Activated gamma-delta T cell treated with anti-CD3 and anti-CD28 coated beads, Interleukin-2, amount 50 U/mL, for 16 hours (primary cell): ENCODE results near the gene LNX2.
A peak's percentile ranks its signal among the peaks of the same experiment; 100 is the strongest.

ENCODE experiments used
- DNase-seq: peaks from one replicate; pipeline ENCODE4 v3.0.0-alpha.2; 2020; ENCODE audit warnings: low read depth

The LNX2 gene

GRCh38 chr13:27559719-27560118, 60.6 kb downstream of the LNX2 start:
- no peak for DNase-seq

- no peak for DNase-seq
Observed at GRCh38 chr13:27556109-27556508, 64.2 kb downstream of the LNX2 start.

- no peak for DNase-seq
Observed at GRCh38 chr13:27551562-27551961, 68.8 kb downstream of the LNX2 start.

- DNase-seq = no peak
Observed at GRCh38 chr13:27549406-27549981, 70.8 kb downstream of the LNX2 start.

GRCh38 chr13:27542220-27542619, 78.1 kb downstream of the LNX2 start:
- DNase-seq = no peak

GRCh38 chr13:27541386-27541785, 78.9 kb downstream of the LNX2 start:
- no peak for DNase-seq

- no peak for DNase-seq
Observed at GRCh38 chr13:27536361-27537101, 83.8 kb downstream of the LNX2 start.

- DNase-seq = no peak
Observed at GRCh38 chr13:27535546-27535945, 84.8 kb downstream of the LNX2 start.

- no peak for DNase-seq
Observed at GRCh38 chr13:27534981-27535380, 85.3 kb downstream of the LNX2 start.

GRCh38 chr13:27534108-27534980, 86.0 kb downstream of the LNX2 start:
- no peak for DNase-seq

- DNase-seq = peak; percentile 20
Observed at GRCh38 chr13:27533155-27533643, 87.1 kb downstream of the LNX2 start.

- no peak for DNase-seq
Observed at GRCh38 chr13:27528908-27529307, 91.4 kb downstream of the LNX2 start.

GRCh38 chr13:27526516-27526915, 93.8 kb downstream of the LNX2 start:
- no peak for DNase-seq

- no peak for DNase-seq
Observed at GRCh38 chr13:27524981-27525975, 95.1 kb downstream of the LNX2 start.

GRCh38 chr13:27523346-27524073, 96.8 kb downstream of the LNX2 start:
- DNase-seq = no peak

- DNase-seq = no peak
Observed at GRCh38 chr13:27522847-27523246, 97.5 kb downstream of the LNX2 start.

- no peak for DNase-seq
Observed at GRCh38 chr13:27516103-27516502, 104.2 kb downstream of the LNX2 start.

- no peak for DNase-seq
Observed at GRCh38 chr13:27510082-27510481, 110.2 kb downstream of the LNX2 start.

GRCh38 chr13:27508802-27509201, 111.5 kb downstream of the LNX2 start:
- no peak for DNase-seq

- no peak for DNase-seq
Observed at GRCh38 chr13:27505792-27506191, 114.5 kb downstream of the LNX2 start.

- no peak for DNase-seq
Observed at GRCh38 chr13:27504868-27505194, 115.5 kb downstream of the LNX2 start.
